Measurements from ENCODE around the gene HMG20A. TPM values are rescaled to one million over a fixed set of nuclear protein-coding genes. Genes with fewer than 3 reads are reported as not detected.

HMG20A gene
- total RNA-seq, 1 donor from 2014 or later, result 48.6 TPM

Other genes starting within 250 kb of the HMG20A start
- gene PEAK1, start 784 bp upstream of the HMG20A start, total RNA-seq, result 15.6 and 58.0 TPM in 2 replicates
- gene LINGO1, start 212.0 kb downstream of the HMG20A start, total RNA-seq, result not detected in 2 replicates